NB4 (cell line): ENCODE results near the gene WDFY3.

Experiments
- POLR2A ChIP-seq: IDR thresholded peaks from 2 replicates; pipeline ENCODE4 v1.6.1; 2011; ENCODE audit warnings: mild to moderate bottlenecking; ENCODE audit not compliant: insufficient read length; ENCODE audit errors: extremely low read depth
- TF ChIP-seq, protein P1 (sequence below): IDR thresholded peaks from one replicate; pipeline ENCODE4 v1.5.1; 2012; ENCODE audit warnings: low read depth, low read length

DNA sequence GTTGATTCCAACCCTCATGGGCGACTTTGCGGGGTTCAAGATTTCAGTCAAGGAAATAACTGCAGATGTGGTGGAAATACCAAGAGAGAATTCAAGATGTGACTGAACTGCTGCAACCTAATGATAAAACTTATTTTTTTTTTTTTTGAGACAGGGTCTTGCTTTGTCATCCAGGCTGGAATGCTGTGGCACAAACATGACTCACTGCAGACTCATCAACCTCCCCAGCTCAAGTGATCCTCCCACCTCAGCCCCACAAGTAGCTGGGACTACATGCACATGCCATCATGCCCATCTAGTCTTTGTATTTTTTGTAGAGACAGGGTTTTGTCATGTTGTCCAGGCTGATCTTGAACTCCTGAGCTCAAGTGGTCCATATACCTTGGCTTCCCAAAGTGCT, 19.5 kb upstream of the WDFY3 start:
- TF ChIP-seq, protein P1, sequence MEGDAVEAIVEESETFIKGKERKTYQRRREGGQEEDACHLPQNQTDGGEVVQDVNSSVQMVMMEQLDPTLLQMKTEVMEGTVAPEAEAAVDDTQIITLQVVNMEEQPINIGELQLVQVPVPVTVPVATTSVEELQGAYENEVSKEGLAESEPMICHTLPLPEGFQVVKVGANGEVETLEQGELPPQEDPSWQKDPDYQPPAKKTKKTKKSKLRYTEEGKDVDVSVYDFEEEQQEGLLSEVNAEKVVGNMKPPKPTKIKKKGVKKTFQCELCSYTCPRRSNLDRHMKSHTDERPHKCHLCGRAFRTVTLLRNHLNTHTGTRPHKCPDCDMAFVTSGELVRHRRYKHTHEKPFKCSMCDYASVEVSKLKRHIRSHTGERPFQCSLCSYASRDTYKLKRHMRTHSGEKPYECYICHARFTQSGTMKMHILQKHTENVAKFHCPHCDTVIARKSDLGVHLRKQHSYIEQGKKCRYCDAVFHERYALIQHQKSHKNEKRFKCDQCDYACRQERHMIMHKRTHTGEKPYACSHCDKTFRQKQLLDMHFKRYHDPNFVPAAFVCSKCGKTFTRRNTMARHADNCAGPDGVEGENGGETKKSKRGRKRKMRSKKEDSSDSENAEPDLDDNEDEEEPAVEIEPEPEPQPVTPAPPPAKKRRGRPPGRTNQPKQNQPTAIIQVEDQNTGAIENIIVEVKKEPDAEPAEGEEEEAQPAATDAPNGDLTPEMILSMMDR: no peak
- no peak for TF ChIP-seq POLR2A
